ENCODE data around the gene DTWD1.

The DTWD1 gene

DNA sequence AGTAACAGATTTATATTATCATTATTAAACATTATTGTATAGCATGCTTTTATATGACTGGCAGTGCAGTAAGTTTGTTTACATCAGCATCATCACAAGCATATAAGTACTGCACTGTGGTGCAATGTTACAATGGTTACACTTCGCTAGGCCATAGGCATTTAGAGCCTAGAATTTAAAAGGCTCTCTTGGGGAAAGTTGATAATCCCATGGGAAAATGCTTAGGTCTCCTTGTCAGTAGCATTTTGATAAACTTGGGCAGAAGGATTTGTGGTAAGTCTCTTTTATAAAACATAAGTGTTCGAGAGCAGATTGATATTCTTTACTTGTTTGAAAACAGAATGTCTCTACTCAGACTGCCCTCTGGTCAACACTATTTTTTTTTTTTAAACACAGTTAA lies 7.5 kb downstream of the DTWD1 start:
- Histone ChIP-seq H3K9me3 (ENCODE audit: control insufficient read depth, insufficient read depth, low read length) (peaks cover 4% of the 10 kb centered on the region), H3K27ac (ENCODE audit: low read depth, low read length) (no peak overlapping the region), H3F3A (ENCODE audit: control insufficient read depth, insufficient read depth) (no peaks in the 10 kb centered on the region), H3K4me2 (ENCODE audit: low read length) (no peak overlapping the region), H3K9me2 (replicated peaks; ENCODE audit: control insufficient read depth, low read length) (no peaks in the 10 kb centered on the region), H3K4me1 (ENCODE audit: control insufficient read depth, low read length) (no peaks in the 10 kb centered on the region), H3K79me2 (ENCODE audit: control insufficient read depth, low read length) (peaks cover 16% of the 10 kb centered on the region), H3K27me3 (ENCODE audit: control insufficient read depth, low read length) (no peaks in the 10 kb centered on the region), H4K20me1 (ENCODE audit: control insufficient read depth, insufficient read depth, low read depth, low read length) (no peaks in the 10 kb centered on the region), H3K4me3 (ENCODE audit: low read length) (no peak overlapping the region), H3K36me3 (ENCODE audit: control insufficient read depth, low read length) (peaks cover 35% of the 10 kb centered on the region)
- TF ChIP-seq, protein P1, sequence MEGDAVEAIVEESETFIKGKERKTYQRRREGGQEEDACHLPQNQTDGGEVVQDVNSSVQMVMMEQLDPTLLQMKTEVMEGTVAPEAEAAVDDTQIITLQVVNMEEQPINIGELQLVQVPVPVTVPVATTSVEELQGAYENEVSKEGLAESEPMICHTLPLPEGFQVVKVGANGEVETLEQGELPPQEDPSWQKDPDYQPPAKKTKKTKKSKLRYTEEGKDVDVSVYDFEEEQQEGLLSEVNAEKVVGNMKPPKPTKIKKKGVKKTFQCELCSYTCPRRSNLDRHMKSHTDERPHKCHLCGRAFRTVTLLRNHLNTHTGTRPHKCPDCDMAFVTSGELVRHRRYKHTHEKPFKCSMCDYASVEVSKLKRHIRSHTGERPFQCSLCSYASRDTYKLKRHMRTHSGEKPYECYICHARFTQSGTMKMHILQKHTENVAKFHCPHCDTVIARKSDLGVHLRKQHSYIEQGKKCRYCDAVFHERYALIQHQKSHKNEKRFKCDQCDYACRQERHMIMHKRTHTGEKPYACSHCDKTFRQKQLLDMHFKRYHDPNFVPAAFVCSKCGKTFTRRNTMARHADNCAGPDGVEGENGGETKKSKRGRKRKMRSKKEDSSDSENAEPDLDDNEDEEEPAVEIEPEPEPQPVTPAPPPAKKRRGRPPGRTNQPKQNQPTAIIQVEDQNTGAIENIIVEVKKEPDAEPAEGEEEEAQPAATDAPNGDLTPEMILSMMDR (IDR thresholded peaks at IDR 0.05; ENCODE audit: low read depth, low read length, poor library complexity, severe bottlenecking), result no peak
- TF ChIP-seq EZH2phosphoT487 (IDR thresholded peaks at IDR 0.05; ENCODE audit: borderline replicate concordance, low read length), result no peak

DNA sequence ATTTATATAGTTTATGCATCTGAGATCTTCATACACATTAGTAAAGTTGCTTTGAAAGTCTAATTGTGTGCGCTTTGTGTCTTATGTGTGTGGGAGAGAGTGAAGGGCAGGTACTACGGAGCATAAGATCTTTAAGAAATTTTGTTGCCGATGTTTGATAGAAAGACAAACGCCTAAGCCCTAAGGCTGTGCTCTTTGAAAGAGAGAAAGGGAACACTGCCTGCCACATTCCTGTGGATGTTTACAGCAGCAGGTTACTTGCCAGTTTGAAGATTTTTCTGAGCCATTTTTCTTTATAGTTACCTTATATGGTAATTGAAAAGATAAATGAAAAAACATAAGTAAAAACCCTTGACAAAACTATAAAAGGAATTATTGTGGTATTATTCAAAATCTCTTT lies 17.0 kb downstream of the DTWD1 start:
- no peaks in the 10 kb centered on the region for H4K20me1 ChIP-seq (ENCODE audit: control insufficient read depth, insufficient read depth, low read depth, low read length)
- no peaks in the 10 kb centered on the region for H3F3A ChIP-seq (ENCODE audit: control insufficient read depth, insufficient read depth)
- peaks cover 20% of the 10 kb centered on the region for H3K36me3 ChIP-seq (ENCODE audit: control insufficient read depth, low read length)
- no peaks in the 10 kb centered on the region for H3K4me1 ChIP-seq (ENCODE audit: control insufficient read depth, low read length)
- H3K79me2 ChIP-seq (ENCODE audit: control insufficient read depth, low read length), result no peaks in the 10 kb centered on the region
- H3K27me3 ChIP-seq (ENCODE audit: control insufficient read depth, low read length), result no peaks in the 10 kb centered on the region
- no peak overlapping the region for H3K4me2 ChIP-seq (ENCODE audit: low read length)
- H3K27ac ChIP-seq (ENCODE audit: low read depth, low read length), result no peak overlapping the region
- no peaks in the 10 kb centered on the region for H3K9me3 ChIP-seq (ENCODE audit: control insufficient read depth, insufficient read depth, low read length)
- TF ChIP-seq EZH2phosphoT487 (IDR thresholded peaks at IDR 0.05; ENCODE audit: borderline replicate concordance, low read length), result no peak
- TF ChIP-seq, protein P1 (IDR thresholded peaks at IDR 0.05; ENCODE audit: low read depth, low read length, poor library complexity, severe bottlenecking), result no peak
- no peak overlapping the region for H3K4me3 ChIP-seq (ENCODE audit: low read length)
- H3K9me2 ChIP-seq (replicated peaks; ENCODE audit: control insufficient read depth, low read length), result no peaks in the 10 kb centered on the region

DNA sequence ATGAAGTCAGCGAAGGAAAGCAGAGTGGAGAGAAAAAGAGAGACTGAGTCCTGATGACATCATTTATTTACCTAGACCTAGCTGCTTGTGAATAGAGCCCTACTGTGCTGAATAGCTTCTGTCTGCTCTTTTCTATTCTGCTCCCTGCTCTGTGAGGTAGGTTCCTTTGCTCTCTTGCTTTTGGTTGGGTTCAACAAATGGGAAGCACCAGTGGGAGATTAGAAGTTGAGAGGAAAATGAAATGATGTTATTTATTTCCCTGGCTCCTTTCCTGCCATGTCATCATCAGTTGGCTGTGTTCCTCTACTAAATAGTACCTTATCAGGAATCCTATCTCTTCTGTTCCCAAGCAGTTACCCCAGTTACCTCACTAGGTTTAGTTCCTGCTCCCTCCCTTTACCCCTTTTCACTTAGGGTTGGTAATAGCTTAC lies 23.5 kb downstream of the DTWD1 start:
- no peaks in the 10 kb centered on the region for H3K27me3 ChIP-seq (ENCODE audit: control insufficient read depth, low read length)
- no peaks in the 10 kb centered on the region for H3K9me2 ChIP-seq (replicated peaks; ENCODE audit: control insufficient read depth, low read length)
- no peaks in the 10 kb centered on the region for H4K20me1 ChIP-seq (ENCODE audit: control insufficient read depth, insufficient read depth, low read depth, low read length)
- TF ChIP-seq, protein P1 (IDR thresholded peaks at IDR 0.05; ENCODE audit: low read depth, low read length, poor library complexity, severe bottlenecking), result no peak
- no peak for TF ChIP-seq EZH2phosphoT487 (IDR thresholded peaks at IDR 0.05; ENCODE audit: borderline replicate concordance, low read length)
- no peak overlapping the region for H3K4me2 ChIP-seq (ENCODE audit: low read length)
- H3K79me2 ChIP-seq (ENCODE audit: control insufficient read depth, low read length), result no peaks in the 10 kb centered on the region
- no peaks in the 10 kb centered on the region for H3K4me1 ChIP-seq (ENCODE audit: control insufficient read depth, low read length)
- H3K27ac ChIP-seq (ENCODE audit: low read depth, low read length), result no peak overlapping the region
- H3F3A ChIP-seq (ENCODE audit: control insufficient read depth, insufficient read depth), result no peaks in the 10 kb centered on the region
- no peak overlapping the region for H3K4me3 ChIP-seq (ENCODE audit: low read length)
- H3K36me3 ChIP-seq (ENCODE audit: control insufficient read depth, low read length), result peaks cover 3% of the 10 kb centered on the region; the same call in 1 of the 2 replicates
- H3K9me3 ChIP-seq (ENCODE audit: control insufficient read depth, insufficient read depth, low read length), result no peaks in the 10 kb centered on the region
